ENCODE results near the gene ERCC6. TPM values are rescaled to one million over a fixed set of nuclear protein-coding genes. Genes with fewer than 3 reads are reported as not detected.

Gene ERCC6
- total RNA-seq, 1 experiment from 2014 or later, result 36.7 TPM

GRCh38 chr10:49471532-49471931 lies 67.4 kb downstream of the ERCC6 start:
- Histone ChIP-seq H4K20me1 (ENCODE audit: low read length) (no peaks in the 10 kb centered on the region), H2AFZ (ENCODE audit: low read length) (no peak overlapping the region), H3K4me2 (ENCODE audit: low read length) (no peak overlapping the region), H3K9me3 (ENCODE audit: low read length) (no peaks in the 10 kb centered on the region), H3K9me2 (replicated peaks; ENCODE audit: low read length) (no peaks in the 10 kb centered on the region), H3F3A (ENCODE audit: low read length, unreplicated experiment) (no peaks in the 10 kb centered on the region), H3K36me3 (ENCODE audit: low read depth, low read length) (peaks cover 69% of the 10 kb centered on the region), H3K4me3 (ENCODE audit: low read length) (no peak overlapping the region), H3K79me2 (ENCODE audit: low read length) (no peaks in the 10 kb centered on the region), H3K9ac (ENCODE audit: low read length) (no peak overlapping the region), H3K4me1 (ENCODE audit: insufficient read depth, low read length) (0 out of 2 replicates have a peak, but pooled peaks cover 7% of the 10 kb centered on the region), H3K27me3 (ENCODE audit: low read length) (no peaks in the 10 kb centered on the region), H3K27ac (ENCODE audit: low read length) (no peak overlapping the region)
- ATAC-seq (no peak), DNase-seq (no peak)
- no TSS peak for BruUV-seq (replicated peaks)
- intact Hi-C loops (cut with micrococcal nuclease), result no loop called here
- ChIA-PET CTCF (no interaction called here), POLR2A (ENCODE audit: unreplicated experiment) (no interaction called here)
- TF ChIP-seq, protein P1, sequence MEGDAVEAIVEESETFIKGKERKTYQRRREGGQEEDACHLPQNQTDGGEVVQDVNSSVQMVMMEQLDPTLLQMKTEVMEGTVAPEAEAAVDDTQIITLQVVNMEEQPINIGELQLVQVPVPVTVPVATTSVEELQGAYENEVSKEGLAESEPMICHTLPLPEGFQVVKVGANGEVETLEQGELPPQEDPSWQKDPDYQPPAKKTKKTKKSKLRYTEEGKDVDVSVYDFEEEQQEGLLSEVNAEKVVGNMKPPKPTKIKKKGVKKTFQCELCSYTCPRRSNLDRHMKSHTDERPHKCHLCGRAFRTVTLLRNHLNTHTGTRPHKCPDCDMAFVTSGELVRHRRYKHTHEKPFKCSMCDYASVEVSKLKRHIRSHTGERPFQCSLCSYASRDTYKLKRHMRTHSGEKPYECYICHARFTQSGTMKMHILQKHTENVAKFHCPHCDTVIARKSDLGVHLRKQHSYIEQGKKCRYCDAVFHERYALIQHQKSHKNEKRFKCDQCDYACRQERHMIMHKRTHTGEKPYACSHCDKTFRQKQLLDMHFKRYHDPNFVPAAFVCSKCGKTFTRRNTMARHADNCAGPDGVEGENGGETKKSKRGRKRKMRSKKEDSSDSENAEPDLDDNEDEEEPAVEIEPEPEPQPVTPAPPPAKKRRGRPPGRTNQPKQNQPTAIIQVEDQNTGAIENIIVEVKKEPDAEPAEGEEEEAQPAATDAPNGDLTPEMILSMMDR (conservative IDR thresholded peaks at IDR 0.05; ENCODE audit: low read depth, low read length), result no peak
- TF ChIP-seq EZH2 (IDR thresholded peaks at IDR 0.05; ENCODE audit: low read length, unreplicated experiment), result no peak
- no peak for TF ChIP-seq EZH2phosphoT487 (IDR thresholded peaks at IDR 0.05; ENCODE audit: borderline replicate concordance, low read length)

DNA sequence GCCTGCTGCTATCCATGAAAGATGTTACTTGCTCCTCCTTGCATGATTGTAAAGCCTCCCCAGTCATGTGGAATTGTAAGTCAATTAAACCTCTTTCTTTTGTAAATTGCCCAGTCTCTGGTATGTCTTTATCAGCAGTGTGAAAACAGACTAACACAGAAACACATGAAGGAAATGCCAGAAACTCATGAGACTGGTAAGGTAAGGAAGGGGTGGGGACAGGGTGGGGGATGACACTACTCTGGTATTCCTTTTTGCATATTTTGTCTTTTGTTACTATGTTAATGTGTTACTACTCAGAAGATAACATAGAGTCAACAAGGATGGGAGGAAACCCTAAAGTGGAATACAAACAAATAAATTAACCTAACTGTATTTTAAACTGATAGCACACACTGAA lies 73.2 kb downstream of the ERCC6 start:
- Histone ChIP-seq H3K36me3 (ENCODE audit: low read depth, low read length) (peaks cover 62% of the 10 kb centered on the region), H3F3A (ENCODE audit: low read length, unreplicated experiment) (no peaks in the 10 kb centered on the region), H3K4me2 (ENCODE audit: low read length) (no peak overlapping the region), H3K4me1 (ENCODE audit: insufficient read depth, low read length) (no peaks in the 10 kb centered on the region), H4K20me1 (ENCODE audit: low read length) (no peaks in the 10 kb centered on the region), H3K27me3 (ENCODE audit: low read length) (no peaks in the 10 kb centered on the region), H2AFZ (ENCODE audit: low read length) (no peak overlapping the region), H3K9me2 (replicated peaks; ENCODE audit: low read length) (no peaks in the 10 kb centered on the region), H3K27ac (ENCODE audit: low read length) (no peak overlapping the region), H3K9ac (ENCODE audit: low read length) (no peak overlapping the region), H3K9me3 (ENCODE audit: low read length) (no peaks in the 10 kb centered on the region), H3K4me3 (ENCODE audit: low read length) (no peak overlapping the region), H3K79me2 (ENCODE audit: low read length) (no peaks in the 10 kb centered on the region)
- DNase-seq (no peak), ATAC-seq (no peak)
- TF ChIP-seq EZH2phosphoT487 (IDR thresholded peaks at IDR 0.05; ENCODE audit: borderline replicate concordance, low read length) (no peak), EZH2 (IDR thresholded peaks at IDR 0.05; ENCODE audit: low read length, unreplicated experiment) (no peak)
- TF ChIP-seq, protein P1 (conservative IDR thresholded peaks at IDR 0.05; ENCODE audit: low read depth, low read length), result no peak
- intact Hi-C loops (cut with micrococcal nuclease), result no loop called here
- ChIA-PET CTCF (interaction anchor here (0.5 kb wide), 1 partner anchor 810 kb away, joined by 4 read pairs; no protein-coding TSS in a partner anchor), POLR2A (ENCODE audit: unreplicated experiment) (no interaction called here)
- BruUV-seq (replicated peaks), result no TSS peak

Other genes with a start within 250 kb of the ERCC6 start
- not detected in 2 replicates for gene C10orf71, start 240.0 kb downstream of the ERCC6 start, total RNA-seq (2014; rRNA removed)
- gene DRGX, start 143.0 kb downstream of the ERCC6 start, total RNA-seq (2014; rRNA removed), result 0.12 and 0.33 TPM in 2 replicates
- gene SLC18A3, start 71.2 kb upstream of the ERCC6 start, total RNA-seq (2014; rRNA removed), result not detected in 2 replicates
- not detected in 2 replicates for gene CHAT, start 74.9 kb upstream of the ERCC6 start, total RNA-seq (2014; rRNA removed)
- not detected in 2 replicates for gene C10orf53, start 140.5 kb upstream of the ERCC6 start, total RNA-seq (2014; rRNA removed)
- 2.0 and 2.6 TPM in 2 replicates for gene OGDHL, start 223.2 kb upstream of the ERCC6 start, total RNA-seq (2014; rRNA removed)

Measured in PC-3 (cell line).